ENCODE data around the gene HDX.
"Not testable (repeated sequence)": the region's sequence is repeated elsewhere in the genome, so short reads cannot be mapped to it uniquely, and the experiment has no call there.

The HDX gene

DNA sequence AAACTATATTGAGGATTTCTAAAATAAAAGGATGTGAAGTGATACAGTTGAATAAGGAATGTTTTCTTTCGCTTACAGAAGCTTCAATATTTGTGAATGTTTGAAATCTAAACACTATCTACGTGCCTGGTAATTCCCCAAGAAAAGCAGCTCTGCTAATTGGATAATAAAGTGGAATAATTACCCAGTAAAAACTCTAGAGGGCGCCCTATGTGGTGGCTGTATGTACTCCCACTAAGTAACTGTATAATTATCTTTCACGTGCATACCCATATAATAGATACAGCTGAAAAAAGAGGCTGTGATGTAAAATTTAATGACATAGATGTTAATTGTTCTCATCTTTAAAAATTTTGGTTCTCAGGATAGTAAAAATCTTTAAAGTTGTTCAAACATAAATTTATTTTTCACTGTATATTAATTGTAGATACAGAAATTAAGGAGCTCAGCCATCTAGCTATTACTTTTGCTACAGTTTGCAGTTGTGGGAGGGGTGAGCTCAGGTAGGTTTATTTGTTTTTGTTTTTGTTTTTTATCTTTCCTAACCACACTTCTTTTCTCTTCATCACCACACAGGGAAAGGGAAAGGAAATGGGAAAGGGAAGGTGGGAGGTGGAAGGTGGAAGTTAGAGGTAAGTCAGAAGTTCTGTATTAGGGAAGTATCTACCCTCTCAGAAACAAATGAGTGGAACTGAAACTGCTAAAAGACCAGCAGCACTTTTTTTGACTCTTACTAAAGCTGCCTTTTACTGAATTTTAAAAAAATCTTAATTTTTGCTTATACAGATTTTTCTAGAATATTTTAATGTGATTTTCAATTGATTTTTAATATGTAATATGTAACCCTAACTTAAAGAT, 162.5 kb downstream of the HDX start:
- DNase-seq, result no peak

DNA sequence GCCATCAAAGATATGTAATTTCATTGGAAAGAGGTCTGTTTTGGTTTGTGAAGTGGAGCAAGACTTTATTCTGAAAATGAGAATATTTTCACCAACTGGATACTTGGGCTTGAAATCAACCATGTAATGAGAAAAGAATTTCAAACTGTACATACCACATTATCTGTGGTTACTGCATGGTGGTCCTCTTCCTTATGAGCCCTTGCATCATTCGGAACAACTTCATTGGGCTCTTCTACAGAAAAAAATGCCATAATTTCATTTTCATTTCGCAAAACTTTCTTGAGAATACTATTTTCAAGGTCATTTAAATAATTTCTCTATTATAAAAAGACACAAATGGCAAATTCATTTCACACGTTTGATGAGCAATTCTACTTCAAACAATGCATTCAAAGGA, 165.6 kb downstream of the HDX start:
- DNase-seq, result no peak

GRCh38 chrX:84335121-84335520, 167.1 kb downstream of the HDX start:
- DNase-seq, result no peak

DNA sequence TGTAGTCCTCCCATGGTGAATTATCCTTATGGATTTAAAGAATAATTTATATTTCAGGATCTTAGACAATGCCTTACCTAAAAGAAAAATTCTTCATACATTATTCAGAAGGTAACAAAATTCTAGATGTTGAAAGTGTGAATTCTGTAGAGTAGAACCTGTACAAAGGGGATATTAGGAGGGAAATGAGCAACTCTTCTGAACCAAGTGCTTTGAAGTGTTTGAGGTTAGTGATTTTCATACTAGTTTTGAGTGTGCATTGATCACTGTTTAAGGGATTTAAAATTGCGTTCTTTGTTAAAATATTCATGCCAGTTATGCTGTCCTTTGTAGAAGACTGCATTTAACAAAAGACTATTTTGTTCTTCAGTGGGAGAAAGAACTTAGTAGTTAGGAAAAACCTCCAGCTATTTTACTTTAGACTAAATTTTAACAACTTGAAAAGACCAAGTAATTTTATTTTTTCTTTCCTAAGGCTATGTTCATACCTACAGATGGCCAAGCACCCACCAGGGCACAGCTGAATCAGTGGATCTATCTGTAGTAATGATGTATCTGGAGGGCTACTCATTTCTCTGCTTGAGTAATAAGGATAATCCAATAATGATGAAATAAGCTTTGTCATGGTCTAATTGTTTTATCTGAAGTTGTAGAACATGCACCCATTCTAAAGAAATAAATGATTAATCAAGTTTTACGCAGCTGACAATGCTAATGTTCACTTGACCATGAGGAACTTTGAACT, 180.0 kb downstream of the HDX start:
- no peak for DNase-seq

GRCh38 chrX:84320614-84321013, 181.6 kb downstream of the HDX start:
- no peak for DNase-seq

DNA sequence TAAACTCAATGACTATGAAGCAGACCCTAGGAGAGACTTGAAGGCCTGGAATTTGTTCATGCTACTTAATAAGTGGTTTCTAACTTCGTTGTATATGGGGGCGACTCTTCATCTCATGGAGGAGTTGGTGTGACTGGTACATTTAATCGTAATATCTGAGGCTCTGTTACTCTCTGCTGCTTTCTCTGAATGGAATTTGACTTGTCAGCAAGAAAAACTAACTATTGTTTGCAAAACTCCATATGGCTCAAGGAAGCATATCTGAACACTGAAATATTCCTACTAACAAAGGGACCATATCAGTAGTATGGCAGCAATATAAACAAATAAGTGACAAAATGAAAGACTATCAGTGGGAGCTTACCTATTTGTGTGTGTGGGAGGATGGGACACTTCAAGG, 182.2 kb downstream of the HDX start:
- DNase-seq, result no peak

GRCh38 chrX:84318661-84319060, 183.6 kb downstream of the HDX start:
- DNase-seq, result no peak

DNA sequence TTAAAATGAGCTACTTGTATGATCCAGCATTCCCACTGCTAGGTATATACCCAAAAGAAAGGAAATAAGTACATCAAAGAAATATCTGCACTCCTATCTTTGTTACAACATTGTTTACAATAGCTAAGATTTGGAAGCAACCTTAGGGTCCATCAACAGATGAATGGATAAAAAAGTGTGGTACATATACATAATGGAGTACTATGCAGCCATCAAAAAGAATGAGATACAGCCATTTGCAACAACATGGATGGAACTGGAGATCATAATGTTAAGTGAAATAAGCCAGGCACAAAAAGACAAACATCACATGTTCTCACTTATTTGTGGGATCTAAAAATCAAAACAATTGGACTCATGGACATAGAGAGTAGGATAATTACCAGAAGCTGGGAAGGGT, 186.3 kb downstream of the HDX start:
- DNase-seq, result not testable (repeated sequence)
